ENCODE results near the gene AP3D1.

AP3D1 gene

DNA sequence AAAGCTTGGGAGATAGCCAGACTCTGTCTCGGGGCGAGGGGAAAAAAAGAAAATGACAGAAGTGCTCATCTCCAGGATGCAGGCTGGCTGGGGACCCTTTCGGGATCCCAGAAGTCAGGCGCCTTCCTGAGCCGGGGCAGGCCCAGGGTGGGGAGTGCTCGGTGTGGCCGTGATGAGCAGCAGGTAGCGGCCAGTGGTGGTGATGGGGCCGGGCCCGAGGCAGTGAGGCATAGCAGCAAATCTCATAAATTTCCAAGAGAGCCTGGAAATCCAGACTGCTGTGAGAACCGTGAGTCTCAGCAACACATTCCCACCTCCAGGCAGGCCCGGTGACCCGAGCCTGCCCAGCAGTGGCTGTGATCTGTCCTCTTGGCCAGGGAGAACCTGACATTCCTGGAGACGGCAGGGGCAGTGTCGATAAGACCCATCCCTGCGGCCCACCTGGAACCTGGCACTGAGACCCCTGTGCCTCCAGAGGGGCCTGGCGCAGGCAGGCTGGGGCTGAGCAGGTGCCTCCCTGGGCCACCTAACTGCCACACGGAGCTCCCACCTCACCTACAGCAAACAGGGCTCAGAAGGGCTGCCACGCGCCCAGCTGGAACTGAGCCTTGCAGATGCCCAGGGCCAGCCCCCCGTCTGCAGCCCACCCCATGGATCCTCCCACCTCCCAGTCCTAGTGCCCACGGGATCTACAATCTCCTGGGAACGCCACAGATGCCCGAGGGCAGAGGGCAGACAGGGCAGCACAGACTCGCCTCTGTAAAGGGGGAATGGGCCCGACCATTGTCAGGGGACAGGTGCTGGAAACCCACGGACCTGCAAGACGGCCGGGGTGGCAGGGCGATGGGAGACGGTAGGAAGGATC, 31.2 kb downstream of the AP3D1 start:
- no peak for DNase-seq
- Histone ChIP-seq H3K36me3 (peaks cover 91% of the 10 kb centered on the region), H3K9me3 (no peaks in the 10 kb centered on the region), H3K27me3 (no peaks in the 10 kb centered on the region), H3K4me1 (no peaks in the 10 kb centered on the region), H3K4me3 (ENCODE audit: low read depth, low read length) (no peak overlapping the region)
- TF ChIP-seq, protein P1, sequence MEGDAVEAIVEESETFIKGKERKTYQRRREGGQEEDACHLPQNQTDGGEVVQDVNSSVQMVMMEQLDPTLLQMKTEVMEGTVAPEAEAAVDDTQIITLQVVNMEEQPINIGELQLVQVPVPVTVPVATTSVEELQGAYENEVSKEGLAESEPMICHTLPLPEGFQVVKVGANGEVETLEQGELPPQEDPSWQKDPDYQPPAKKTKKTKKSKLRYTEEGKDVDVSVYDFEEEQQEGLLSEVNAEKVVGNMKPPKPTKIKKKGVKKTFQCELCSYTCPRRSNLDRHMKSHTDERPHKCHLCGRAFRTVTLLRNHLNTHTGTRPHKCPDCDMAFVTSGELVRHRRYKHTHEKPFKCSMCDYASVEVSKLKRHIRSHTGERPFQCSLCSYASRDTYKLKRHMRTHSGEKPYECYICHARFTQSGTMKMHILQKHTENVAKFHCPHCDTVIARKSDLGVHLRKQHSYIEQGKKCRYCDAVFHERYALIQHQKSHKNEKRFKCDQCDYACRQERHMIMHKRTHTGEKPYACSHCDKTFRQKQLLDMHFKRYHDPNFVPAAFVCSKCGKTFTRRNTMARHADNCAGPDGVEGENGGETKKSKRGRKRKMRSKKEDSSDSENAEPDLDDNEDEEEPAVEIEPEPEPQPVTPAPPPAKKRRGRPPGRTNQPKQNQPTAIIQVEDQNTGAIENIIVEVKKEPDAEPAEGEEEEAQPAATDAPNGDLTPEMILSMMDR (IDR thresholded peaks at IDR 0.05; ENCODE audit: low read depth, low read length): no peak

DNA sequence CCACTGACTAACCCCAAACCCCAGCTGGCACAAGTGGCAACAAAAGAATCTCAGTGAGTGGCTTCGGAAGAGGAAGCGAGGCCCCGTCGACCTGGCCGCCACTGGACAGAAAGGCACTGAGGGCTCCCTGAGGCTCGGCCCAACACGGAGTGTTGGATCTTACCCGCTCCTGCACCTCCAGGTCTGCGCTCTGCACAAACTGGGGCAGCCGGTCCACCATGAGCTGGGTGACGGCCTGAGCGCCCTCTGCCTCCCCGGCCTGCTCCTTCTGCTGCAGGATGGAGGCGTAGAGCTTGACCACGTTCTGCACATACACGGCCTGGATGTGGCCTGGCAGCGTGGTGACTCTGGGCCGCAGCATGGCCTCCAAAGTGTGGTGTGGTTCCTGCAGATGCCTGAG, 32.9 kb downstream of the AP3D1 start:
- Histone ChIP-seq H3K9me3 (no peaks in the 10 kb centered on the region), H3K27me3 (no peaks in the 10 kb centered on the region), H3K4me1 (no peaks in the 10 kb centered on the region), H3K4me3 (ENCODE audit: low read depth, low read length) (no peak overlapping the region), H3K36me3 (peaks cover 94% of the 10 kb centered on the region)
- TF ChIP-seq, protein P1 (IDR thresholded peaks at IDR 0.05; ENCODE audit: low read depth, low read length): no peak
- no peak for DNase-seq

DNA sequence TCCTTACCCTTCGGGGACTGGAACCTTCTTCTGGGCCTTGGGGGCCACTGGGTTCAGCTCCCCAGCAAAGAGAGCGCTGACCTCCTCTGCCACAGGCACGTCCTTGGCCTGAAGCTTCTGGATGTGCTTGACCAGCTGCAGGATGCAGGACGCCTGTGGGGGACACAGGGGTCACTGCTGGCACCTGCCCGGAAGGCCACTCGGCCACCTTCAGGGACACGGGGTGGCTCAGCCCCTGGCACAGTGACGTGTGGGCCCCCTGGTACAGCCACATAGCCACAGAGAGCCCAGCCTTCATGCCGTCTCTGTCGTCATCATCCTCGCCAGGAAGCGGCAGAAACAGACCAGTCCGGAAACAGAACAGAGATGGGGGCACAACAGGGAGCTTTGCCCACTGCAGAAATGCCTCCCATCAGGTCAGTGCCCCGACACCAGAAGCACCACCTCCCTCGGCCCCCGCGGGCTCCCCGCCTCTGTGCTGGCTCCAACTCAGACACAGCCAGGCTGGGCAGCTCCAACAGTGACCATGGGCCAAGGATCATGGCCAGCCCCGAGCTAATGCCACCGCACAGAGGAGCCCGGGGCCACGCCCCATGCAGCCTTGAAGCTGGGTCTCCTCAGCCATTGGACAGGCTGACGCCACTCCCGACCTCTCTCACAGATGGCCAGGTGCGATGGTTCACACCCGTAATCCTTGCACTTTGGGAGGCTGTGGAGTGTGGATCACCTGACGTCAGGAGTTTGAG, 34.0 kb downstream of the AP3D1 start:
- DNase-seq: no peak
- peaks cover 92% of the 10 kb centered on the region for H3K36me3 ChIP-seq
- TF ChIP-seq, protein P1 (IDR thresholded peaks at IDR 0.05; ENCODE audit: low read depth, low read length): no peak

DNA sequence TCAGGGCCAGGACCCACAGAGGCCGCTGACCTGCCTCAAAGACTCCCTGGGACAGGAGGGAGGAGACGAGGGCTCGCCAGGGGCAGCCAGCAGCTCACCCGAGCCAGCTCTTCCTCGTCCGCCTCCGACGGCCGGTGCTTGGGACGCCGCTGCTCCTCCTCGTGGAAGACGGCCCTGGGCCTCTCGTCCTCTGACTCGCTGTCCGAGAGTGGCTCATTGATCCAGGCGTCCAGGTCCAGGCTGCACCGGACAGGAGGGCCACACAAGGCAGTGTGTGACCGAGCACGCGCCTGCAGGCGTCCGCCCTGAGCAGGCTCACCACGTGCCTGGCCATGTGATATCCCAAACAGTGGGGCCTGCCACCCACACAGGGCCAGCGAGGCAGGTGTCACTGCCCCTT, 34.9 kb downstream of the AP3D1 start:
- H3K9me3 ChIP-seq: no peaks in the 10 kb centered on the region
- peaks cover 92% of the 10 kb centered on the region for H3K36me3 ChIP-seq
- H3K4me3 ChIP-seq (ENCODE audit: low read depth, low read length): no peak overlapping the region
- no peak for DNase-seq
- H3K27me3 ChIP-seq: no peaks in the 10 kb centered on the region
- TF ChIP-seq, protein P1 (IDR thresholded peaks at IDR 0.05; ENCODE audit: low read depth, low read length): no peak
- no peaks in the 10 kb centered on the region for H3K4me1 ChIP-seq

More for the DNA sequence above, 34.0 kb downstream of the AP3D1 start:
- Histone ChIP-seq H3K27me3 (no peaks in the 10 kb centered on the region), H3K4me1 (no peaks in the 10 kb centered on the region), H3K4me3 (ENCODE audit: low read depth, low read length) (no peak overlapping the region), H3K9me3 (no peaks in the 10 kb centered on the region)

DNA sequence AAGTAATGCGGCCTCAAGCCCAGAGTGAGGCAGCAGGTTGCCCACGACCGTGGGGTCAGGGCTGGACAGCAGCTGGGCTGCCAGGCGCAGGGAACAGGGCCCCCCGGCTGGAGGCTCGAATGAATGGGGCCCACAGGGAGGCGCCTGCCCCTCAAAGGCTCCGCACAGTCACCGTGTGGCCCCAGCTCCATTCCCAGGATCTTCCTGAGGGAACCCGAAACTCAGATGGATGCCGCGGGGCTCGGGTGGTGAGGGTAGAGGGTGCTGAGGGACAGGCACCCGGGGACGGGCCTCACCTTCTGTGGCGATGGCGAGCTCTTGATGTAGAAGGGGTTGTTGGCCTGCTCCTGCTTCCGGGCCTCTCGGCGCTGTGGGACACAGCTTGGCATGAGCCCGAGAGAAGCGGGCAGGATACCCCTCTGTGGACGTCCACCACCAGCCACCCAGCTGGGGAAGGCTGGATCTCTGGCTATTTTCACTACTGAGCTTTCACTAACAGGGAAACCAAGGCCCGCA, 35.4 kb downstream of the AP3D1 start:
- TF ChIP-seq, protein P1 (IDR thresholded peaks at IDR 0.05; ENCODE audit: low read depth, low read length): no peak
- peaks cover 92% of the 10 kb centered on the region for H3K36me3 ChIP-seq
- DNase-seq: no peak
- no peaks in the 10 kb centered on the region for H3K4me1 ChIP-seq
- H3K9me3 ChIP-seq: no peaks in the 10 kb centered on the region
- H3K27me3 ChIP-seq: no peaks in the 10 kb centered on the region
- H3K4me3 ChIP-seq (ENCODE audit: low read depth, low read length): no peak overlapping the region

All from BE2C (cell line).